CD4-positive, alpha-beta T cell treated with Interleukin-6 for 4 hours (primary cell): Measurements from ENCODE around the gene PPP1R15A.
"Not testable (repeated sequence)": the region's sequence is repeated elsewhere in the genome, so short reads cannot be mapped to it uniquely, and the experiment has no call there.

Experiments
- DNase-seq: peaks from one replicate; pipeline ENCODE4 v3.0.0-alpha.2; 2020; ENCODE audit warnings: mixed read lengths

PPP1R15A gene

GRCh38 chr19:48881741-48882657, 9.8 kb downstream of the PPP1R15A start:
- DNase-seq, result no peak

GRCh38 chr19:48883726-48884125, 11.5 kb downstream of the PPP1R15A start:
- DNase-seq, result no peak

GRCh38 chr19:48887861-48888612, 15.8 kb downstream of the PPP1R15A start:
- no peak for DNase-seq

- not testable (repeated sequence) for DNase-seq
Observed at GRCh38 chr19:48889496-48889895, 17.3 kb downstream of the PPP1R15A start.

- DNase-seq, result no peak
Observed at GRCh38 chr19:48890551-48890950, 18.3 kb downstream of the PPP1R15A start.

GRCh38 chr19:48895226-48895625, 23.0 kb downstream of the PPP1R15A start:
- no peak for DNase-seq

GRCh38 chr19:48896191-48896720, 24.0 kb downstream of the PPP1R15A start:
- peak; percentile 75 for DNase-seq

- DNase-seq, result no peak
Observed at GRCh38 chr19:48897181-48897580, 25.0 kb downstream of the PPP1R15A start.

GRCh38 chr19:48899386-48899749, 27.1 kb downstream of the PPP1R15A start:
- DNase-seq, result not testable (repeated sequence)

GRCh38 chr19:48899781-48900476, 27.7 kb downstream of the PPP1R15A start, which contains the start of gene NUCB1:
Gene NUCB1, plus strand, starts transcription at chr19:48900312. Its CDS starts 485 bp downstream, at chr19:48900797.
- peak; percentile 100 for DNase-seq

- peak; percentile 28 for DNase-seq
Observed at GRCh38 chr19:48900477-48901406, 28.5 kb downstream of the PPP1R15A start.

- DNase-seq, result not testable (repeated sequence)
Observed at GRCh38 chr19:48902291-48902690, 30.1 kb downstream of the PPP1R15A start.

- not testable (repeated sequence) for DNase-seq
Observed at GRCh38 chr19:48903788-48904187, 31.6 kb downstream of the PPP1R15A start.

- DNase-seq, result no peak
Observed at GRCh38 chr19:48905664-48906063, 33.4 kb downstream of the PPP1R15A start.

GRCh38 chr19:48906324-48906723, 34.1 kb downstream of the PPP1R15A start:
- DNase-seq, result no peak

- no peak for DNase-seq
Observed at GRCh38 chr19:48907671-48908070, 35.5 kb downstream of the PPP1R15A start.

- not testable (repeated sequence) for DNase-seq
Observed at GRCh38 chr19:48909424-48910077, 37.3 kb downstream of the PPP1R15A start.

- DNase-seq, result no peak
Observed at GRCh38 chr19:48910803-48911202, 38.6 kb downstream of the PPP1R15A start.

GRCh38 chr19:48913114-48913889, 41.1 kb downstream of the PPP1R15A start:
- no peak for DNase-seq

GRCh38 chr19:48914181-48914580, 42.0 kb downstream of the PPP1R15A start:
- DNase-seq, result no peak
